ENCODE results near the gene CCR8.
"Not testable (repeated sequence)": the region's sequence is repeated elsewhere in the genome, so short reads cannot be mapped to it uniquely, and the experiment has no call there.

CCR8 gene

DNA sequence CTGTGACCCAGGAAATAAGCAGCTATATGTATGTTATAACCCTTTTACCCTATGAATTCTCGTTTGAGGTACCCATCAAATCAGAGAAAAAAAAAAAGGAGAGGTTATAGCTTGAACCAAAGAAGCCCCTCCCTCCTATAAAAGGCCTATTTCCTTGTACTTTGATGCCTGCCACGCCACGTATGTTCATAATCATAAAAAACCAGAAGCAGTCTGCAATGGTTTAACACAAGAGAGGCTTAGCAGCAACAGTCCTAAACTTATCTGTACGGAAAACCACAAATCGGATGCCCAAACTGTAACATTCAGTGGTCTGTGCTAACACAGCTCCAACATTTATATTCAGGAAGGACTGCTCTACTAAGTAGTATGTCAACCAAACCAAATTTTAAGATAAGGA is 21.2 kb downstream of the CCR8 start:
- Histone ChIP-seq H3K9me3 (ENCODE audit: control insufficient read depth, low read length) (no peaks in the 10 kb centered on the region), H3K4me3 (ENCODE audit: extremely low read depth, insufficient read depth, low read length, poor library complexity, severe bottlenecking) (no peak overlapping the region), H3K36me3 (ENCODE audit: control insufficient read depth, insufficient read depth, low read length) (no peaks in the 10 kb centered on the region), H3K27ac (ENCODE audit: low read depth, low read length, severe bottlenecking) (no peak overlapping the region), H3K4me1 (ENCODE audit: control insufficient read depth, insufficient read depth, low read length, poor library complexity, severe bottlenecking) (no peaks in the 10 kb centered on the region)
- 91% methylated on average over 4 of the region's 5 CpGs; no CpG with 5 or more reads in 1 of the 2 experiments for WGBS, 2 experiments (ENCODE audit: insufficient coverage in 2 of 2)

DNA sequence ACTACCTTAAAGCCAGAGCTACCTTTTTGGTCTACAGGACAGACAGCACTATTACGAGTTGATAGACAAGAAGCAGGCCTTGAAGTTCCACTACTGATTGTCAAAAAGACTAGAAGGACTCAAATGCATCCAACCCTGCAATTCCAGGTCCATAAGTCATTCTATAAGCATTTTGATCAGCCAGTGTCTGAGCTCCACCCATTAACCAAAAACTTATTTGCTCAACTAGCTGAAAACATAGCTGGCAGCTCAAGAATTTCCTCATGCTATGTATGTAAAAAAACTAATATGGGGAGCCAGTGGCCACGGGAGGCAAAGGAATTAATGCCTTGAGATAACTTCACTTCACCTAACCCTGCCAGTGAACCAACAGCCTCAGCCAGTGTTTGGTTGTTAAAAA is 21.6 kb downstream of the CCR8 start:
- H3K4me3 ChIP-seq (ENCODE audit: extremely low read depth, insufficient read depth, low read length, poor library complexity, severe bottlenecking); H3K4me1 ChIP-seq (ENCODE audit: control insufficient read depth, insufficient read depth, low read length, poor library complexity, severe bottlenecking); H3K9me3 ChIP-seq (ENCODE audit: control insufficient read depth, low read length); H3K27ac ChIP-seq (ENCODE audit: low read depth, low read length, severe bottlenecking); H3K36me3 ChIP-seq (ENCODE audit: control insufficient read depth, insufficient read depth, low read length): not testable (repeated sequence)
- WGBS, 2 experiments (ENCODE audit: insufficient coverage in 2 of 2): 100% methylated on average over 1 of the region's 2 CpGs

DNA sequence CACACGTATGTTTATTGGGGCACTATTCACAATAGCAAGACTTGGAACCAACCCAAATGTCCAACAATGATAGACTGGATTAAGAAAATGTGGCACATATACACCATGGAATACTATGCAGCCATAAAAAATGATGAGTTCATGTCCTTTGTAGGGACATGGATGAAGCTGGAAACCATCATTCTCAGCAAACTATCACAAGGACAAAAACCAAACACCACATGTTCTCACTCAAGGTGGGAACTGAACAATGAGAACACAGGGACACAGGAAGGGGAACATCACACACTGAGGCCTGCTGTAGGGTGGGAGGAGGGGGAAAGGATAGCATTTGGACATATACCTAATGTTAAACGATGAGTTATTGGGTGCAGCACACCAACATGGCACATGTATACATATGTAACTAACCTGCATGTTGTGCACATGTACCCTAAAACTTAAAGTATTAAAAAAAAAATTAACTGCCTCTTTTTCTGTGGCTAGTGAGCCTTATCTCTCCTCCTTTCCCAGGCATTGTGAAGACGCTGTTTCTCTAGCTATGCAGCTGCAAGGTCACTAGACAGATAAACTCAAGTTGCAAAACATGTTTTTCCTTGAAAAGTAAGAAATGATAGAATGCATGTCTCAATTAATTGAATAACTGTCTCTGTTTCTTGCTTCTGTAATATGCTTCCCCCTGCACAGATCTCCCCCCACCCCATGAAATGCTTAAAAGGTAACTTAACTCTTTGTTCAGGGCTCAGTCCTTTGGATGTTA is 23.8 kb downstream of the CCR8 start:
- WGBS, 2 experiments (ENCODE audit: insufficient coverage in 2 of 2): no CpG with 5 or more reads among the region's 3 CpGs
- not testable (repeated sequence) for H3K4me1 ChIP-seq (ENCODE audit: control insufficient read depth, insufficient read depth, low read length, poor library complexity, severe bottlenecking); H3K4me3 ChIP-seq (ENCODE audit: extremely low read depth, insufficient read depth, low read length, poor library complexity, severe bottlenecking)

DNA sequence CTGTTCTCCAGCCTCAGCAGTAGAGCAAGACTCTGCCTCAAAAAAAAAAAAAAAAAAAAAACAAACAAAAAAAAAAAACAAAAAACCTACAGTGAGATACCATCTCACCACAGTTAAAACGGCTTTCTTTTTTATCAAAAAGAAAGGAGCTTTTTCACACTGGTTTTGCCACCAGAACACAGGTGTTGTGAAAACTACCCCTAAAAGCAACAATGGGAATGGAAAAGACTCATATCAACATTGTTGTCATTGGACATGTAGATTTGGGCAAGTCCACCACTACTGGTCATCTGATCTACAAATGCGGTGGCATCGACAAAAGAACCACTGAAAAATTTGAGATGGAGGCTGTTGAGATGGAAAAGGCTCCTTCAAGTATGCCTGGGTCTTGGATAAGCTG is 28.8 kb downstream of the CCR8 start:
- peaks cover 6% of the 10 kb centered on the region for H3K4me1 ChIP-seq (ENCODE audit: control insufficient read depth, insufficient read depth, low read length, poor library complexity, severe bottlenecking)
- 100% methylated on average over 2 of the region's 3 CpGs; no CpG with 5 or more reads in 1 of the 2 experiments for WGBS, 2 experiments (ENCODE audit: insufficient coverage in 2 of 2)
- H3K36me3 ChIP-seq (ENCODE audit: control insufficient read depth, insufficient read depth, low read length): no peaks in the 10 kb centered on the region
- H3K4me3 ChIP-seq (ENCODE audit: extremely low read depth, insufficient read depth, low read length, poor library complexity, severe bottlenecking): no peak overlapping the region
- H3K9me3 ChIP-seq (ENCODE audit: control insufficient read depth, low read length): no peaks in the 10 kb centered on the region
- H3K27ac ChIP-seq (ENCODE audit: low read depth, low read length, severe bottlenecking): no peak overlapping the region

More for the DNA sequence above, 23.8 kb downstream of the CCR8 start:
- not testable (repeated sequence) for H3K36me3 ChIP-seq (ENCODE audit: control insufficient read depth, insufficient read depth, low read length); H3K9me3 ChIP-seq (ENCODE audit: control insufficient read depth, low read length); H3K27ac ChIP-seq (ENCODE audit: low read depth, low read length, severe bottlenecking)

DNA sequence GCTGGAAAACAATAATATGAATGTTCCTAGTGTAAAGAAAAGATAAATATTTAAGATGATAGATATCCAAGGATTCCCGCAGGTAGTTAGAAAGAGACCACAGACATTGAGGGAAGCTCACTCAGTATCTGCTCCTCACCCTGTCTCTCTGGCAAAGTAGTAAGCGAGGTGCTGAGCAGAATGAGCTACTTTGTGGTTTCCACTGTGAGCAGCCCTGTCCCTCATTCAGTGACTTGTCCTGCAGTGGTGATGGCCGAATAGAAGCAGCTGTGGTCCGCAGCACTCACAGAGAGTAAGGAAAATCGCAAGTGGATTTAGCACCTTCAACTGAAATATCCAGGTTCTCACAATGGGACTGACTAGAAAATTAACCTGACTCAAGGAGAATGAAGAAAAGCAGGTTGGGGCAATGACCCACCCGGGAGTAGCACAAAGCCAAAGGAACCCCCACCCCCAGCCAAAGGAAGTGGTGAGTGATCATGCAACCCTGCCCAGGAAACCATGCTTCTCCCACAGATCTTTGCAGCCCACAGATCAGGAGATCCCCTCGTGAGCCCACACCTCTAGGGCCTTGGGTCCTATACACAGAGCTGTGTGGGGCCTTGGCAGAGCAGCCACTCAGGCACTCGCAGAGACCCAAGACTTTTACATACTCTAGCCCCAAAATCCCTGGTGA is 31.9 kb downstream of the CCR8 start:
- Histone ChIP-seq H3K9me3 (ENCODE audit: control insufficient read depth, low read length) (no peaks in the 10 kb centered on the region), H3K4me3 (ENCODE audit: extremely low read depth, insufficient read depth, low read length, poor library complexity, severe bottlenecking) (no peak overlapping the region), H3K27ac (ENCODE audit: low read depth, low read length, severe bottlenecking) (no peak overlapping the region), H3K36me3 (ENCODE audit: control insufficient read depth, insufficient read depth, low read length) (no peaks in the 10 kb centered on the region), H3K4me1 (ENCODE audit: control insufficient read depth, insufficient read depth, low read length, poor library complexity, severe bottlenecking) (peaks cover 6% of the 10 kb centered on the region)
- 93 to 95% methylated on average over 4 to 6 of the region's 8 CpGs for WGBS, 2 experiments (ENCODE audit: insufficient coverage in 2 of 2)

DNA sequence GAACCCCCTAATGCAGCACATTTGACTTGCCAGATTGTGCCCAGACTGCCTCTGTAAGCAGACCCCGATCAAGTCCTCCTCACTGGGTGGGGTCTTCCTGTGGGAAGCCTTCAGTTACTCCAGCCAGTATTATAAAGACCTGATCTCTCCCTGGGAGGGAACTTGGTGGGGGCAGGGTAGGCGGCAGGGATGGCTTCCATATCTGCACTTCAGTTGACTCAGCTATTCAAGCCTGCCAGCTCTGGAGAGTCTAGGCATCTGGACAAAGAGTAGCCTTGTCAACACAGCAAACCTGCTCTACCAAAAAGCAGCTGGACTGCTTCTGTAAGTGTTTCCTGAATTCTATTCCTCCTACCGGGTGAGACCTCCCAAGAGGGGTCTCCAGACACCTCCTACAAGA is 32.7 kb downstream of the CCR8 start:
- Histone ChIP-seq H3K4me1 (ENCODE audit: control insufficient read depth, insufficient read depth, low read length, poor library complexity, severe bottlenecking) (peaks cover 6% of the 10 kb centered on the region), H3K9me3 (ENCODE audit: control insufficient read depth, low read length) (no peaks in the 10 kb centered on the region), H3K36me3 (ENCODE audit: control insufficient read depth, insufficient read depth, low read length) (no peaks in the 10 kb centered on the region), H3K27ac (ENCODE audit: low read depth, low read length, severe bottlenecking) (no peak overlapping the region), H3K4me3 (ENCODE audit: extremely low read depth, insufficient read depth, low read length, poor library complexity, severe bottlenecking) (no peak overlapping the region)
- 80 to 94% methylated on average over 3 of the region's 3 CpGs for WGBS, 2 experiments (ENCODE audit: insufficient coverage in 2 of 2)

DNA sequence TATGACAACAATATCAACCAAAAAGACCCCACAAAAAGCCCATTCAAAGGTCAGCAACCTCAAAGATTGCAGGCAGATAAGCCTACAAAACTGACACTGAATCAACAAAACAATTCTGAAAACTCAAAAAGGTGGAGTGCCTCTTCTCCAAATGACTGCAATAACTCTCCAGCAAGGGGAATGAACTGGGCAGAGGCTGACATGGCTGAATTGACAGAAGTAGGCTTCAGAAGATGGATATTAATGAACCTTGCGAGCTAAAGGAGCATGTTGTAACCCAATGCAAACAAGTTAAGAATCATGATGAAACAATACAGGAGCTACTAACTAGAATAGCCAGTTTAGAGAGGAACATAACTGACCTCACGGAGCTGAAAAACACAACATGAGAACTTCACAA is 33.3 kb downstream of the CCR8 start:
- Histone ChIP-seq H3K4me1 (ENCODE audit: control insufficient read depth, insufficient read depth, low read length, poor library complexity, severe bottlenecking) (peaks cover 6% of the 10 kb centered on the region), H3K9me3 (ENCODE audit: control insufficient read depth, low read length) (no peaks in the 10 kb centered on the region), H3K4me3 (ENCODE audit: extremely low read depth, insufficient read depth, low read length, poor library complexity, severe bottlenecking) (no peak overlapping the region), H3K36me3 (ENCODE audit: control insufficient read depth, insufficient read depth, low read length) (no peaks in the 10 kb centered on the region), H3K27ac (ENCODE audit: low read depth, low read length, severe bottlenecking) (no peak overlapping the region)
- WGBS, 2 experiments (ENCODE audit: insufficient coverage in 2 of 2): 100% methylated on average over 1 of the region's 2 CpGs; no CpG with 5 or more reads in 1 of the 2 experiments

DNA sequence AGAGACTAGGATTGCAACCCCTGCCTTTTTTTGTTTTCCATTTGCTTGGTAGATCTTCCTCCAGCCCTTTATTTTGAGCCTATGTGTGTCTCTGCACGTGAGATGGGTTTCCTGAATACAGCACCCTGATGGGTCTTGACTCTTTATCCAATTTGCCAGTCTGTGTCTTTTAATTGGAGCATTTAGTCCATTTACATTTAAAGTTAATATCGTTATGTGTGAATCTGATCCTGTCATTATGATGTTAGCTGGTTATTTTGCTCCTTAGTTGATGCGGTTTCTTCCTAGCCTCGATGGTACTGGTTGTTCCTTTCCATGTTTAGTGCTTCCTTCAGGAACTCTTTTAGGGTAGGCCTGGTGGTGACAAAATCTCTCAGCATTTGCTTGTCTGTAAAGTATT is 40.9 kb downstream of the CCR8 start:
- not testable (repeated sequence) for H3K36me3 ChIP-seq (ENCODE audit: control insufficient read depth, insufficient read depth, low read length); H3K4me3 ChIP-seq (ENCODE audit: extremely low read depth, insufficient read depth, low read length, poor library complexity, severe bottlenecking); H3K9me3 ChIP-seq (ENCODE audit: control insufficient read depth, low read length); H3K4me1 ChIP-seq (ENCODE audit: control insufficient read depth, insufficient read depth, low read length, poor library complexity, severe bottlenecking); H3K27ac ChIP-seq (ENCODE audit: low read depth, low read length, severe bottlenecking)
- WGBS, 2 experiments (ENCODE audit: insufficient coverage in 2 of 2): 80% methylated on average over 1 of the region's 4 CpGs; no CpG with 5 or more reads in 1 of the 2 experiments

DNA sequence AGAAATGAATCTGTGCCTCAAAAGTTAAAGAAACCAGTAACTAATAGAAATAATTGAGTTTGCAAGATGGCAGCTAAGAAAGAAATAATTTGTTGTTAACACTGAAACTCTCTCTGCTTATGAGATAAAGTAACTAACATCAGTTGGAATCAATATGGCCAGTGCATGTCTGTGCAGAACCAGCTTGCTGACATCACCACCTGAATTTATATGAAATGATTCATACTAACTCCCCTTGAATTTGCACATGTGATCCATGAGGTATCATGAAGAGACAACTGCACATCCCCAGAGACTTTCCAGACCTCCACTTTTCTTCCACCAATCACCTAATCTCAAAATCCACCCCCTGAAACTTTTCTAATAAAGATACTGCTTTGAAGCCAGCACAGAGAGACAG is 43.3 kb downstream of the CCR8 start:
- no peaks in the 10 kb centered on the region for H3K36me3 ChIP-seq (ENCODE audit: control insufficient read depth, insufficient read depth, low read length)
- no peak overlapping the region for H3K27ac ChIP-seq (ENCODE audit: low read depth, low read length, severe bottlenecking)
- no peak overlapping the region for H3K4me3 ChIP-seq (ENCODE audit: extremely low read depth, insufficient read depth, low read length, poor library complexity, severe bottlenecking)
- H3K4me1 ChIP-seq (ENCODE audit: control insufficient read depth, insufficient read depth, low read length, poor library complexity, severe bottlenecking): peaks cover 6% of the 10 kb centered on the region
- no peaks in the 10 kb centered on the region for H3K9me3 ChIP-seq (ENCODE audit: control insufficient read depth, low read length)

DNA sequence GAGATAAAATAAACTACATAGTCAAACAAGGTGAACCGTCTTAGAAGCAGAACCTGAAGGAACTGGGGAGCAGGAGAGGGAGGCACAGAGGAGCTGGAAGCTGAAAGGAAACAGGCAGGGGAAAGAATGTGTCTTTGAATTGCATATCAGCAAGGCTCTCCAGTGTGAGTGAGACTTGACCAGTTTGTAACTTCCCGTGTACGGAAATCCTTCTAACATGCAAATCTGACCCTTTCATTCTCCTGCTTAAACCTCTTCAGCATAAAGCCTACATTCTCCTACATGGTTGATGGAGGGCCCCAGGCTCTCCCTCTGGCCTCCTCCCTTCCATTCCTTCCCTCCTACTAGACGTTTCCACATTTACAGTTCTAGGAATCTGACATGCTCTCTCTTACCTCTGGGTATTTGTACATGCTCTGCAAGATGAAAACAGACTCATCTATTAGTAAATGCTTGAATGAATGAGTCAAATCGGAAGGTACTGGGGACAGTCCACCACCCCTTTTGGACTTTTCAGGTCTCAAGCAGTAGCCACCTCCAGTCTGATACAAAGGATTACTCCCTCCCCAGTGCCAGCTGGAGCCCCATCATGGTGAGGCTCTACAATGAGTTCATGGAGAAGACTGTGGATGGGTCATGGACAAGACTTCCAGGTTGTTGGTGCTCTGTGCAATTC is 47.6 kb downstream of the CCR8 start:
- Histone ChIP-seq H3K4me3 (ENCODE audit: extremely low read depth, insufficient read depth, low read length, poor library complexity, severe bottlenecking) (no peak overlapping the region), H3K36me3 (ENCODE audit: control insufficient read depth, insufficient read depth, low read length) (no peaks in the 10 kb centered on the region), H3K4me1 (ENCODE audit: control insufficient read depth, insufficient read depth, low read length, poor library complexity, severe bottlenecking) (peaks cover 6% of the 10 kb centered on the region), H3K9me3 (ENCODE audit: control insufficient read depth, low read length) (no peaks in the 10 kb centered on the region), H3K27ac (ENCODE audit: low read depth, low read length, severe bottlenecking) (no peak overlapping the region)
- 29% methylated on average over 2 to 4 of the region's 5 CpGs for WGBS, 2 experiments (ENCODE audit: insufficient coverage in 2 of 2)

DNA sequence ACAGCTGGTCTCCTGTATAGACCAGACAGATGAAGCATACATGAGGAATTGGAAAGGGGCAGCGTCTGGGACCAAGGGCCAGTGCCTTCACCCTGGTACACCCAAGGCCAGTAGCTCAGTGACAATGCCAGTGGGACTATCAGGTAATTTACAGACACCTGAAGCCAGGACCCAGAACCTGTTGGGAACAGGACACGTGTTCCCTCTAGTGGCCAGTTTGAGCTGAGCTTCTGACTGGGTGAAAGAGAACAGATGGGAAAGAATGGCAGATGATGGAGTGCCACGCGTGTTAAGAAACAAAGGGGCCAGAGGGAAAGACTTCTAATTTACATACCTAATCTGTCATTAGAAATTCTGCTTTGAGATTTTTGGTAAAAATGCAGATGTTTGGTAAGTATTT is 48.6 kb downstream of the CCR8 start:
- Histone ChIP-seq H3K4me3 (ENCODE audit: extremely low read depth, insufficient read depth, low read length, poor library complexity, severe bottlenecking) (no peak overlapping the region), H3K4me1 (ENCODE audit: control insufficient read depth, insufficient read depth, low read length, poor library complexity, severe bottlenecking) (peaks cover 8% of the 10 kb centered on the region), H3K27ac (ENCODE audit: low read depth, low read length, severe bottlenecking) (no peak overlapping the region), H3K36me3 (ENCODE audit: control insufficient read depth, insufficient read depth, low read length) (no peaks in the 10 kb centered on the region), H3K9me3 (ENCODE audit: control insufficient read depth, low read length) (no peaks in the 10 kb centered on the region)
- WGBS, 2 experiments (ENCODE audit: insufficient coverage in 2 of 2): 12 to 29% methylated on average over 1 to 2 of the region's 4 CpGs
